Endothelial cell of umbilical vein (primary cell): ENCODE results near the gene NLN. TPM values are rescaled to one million over a fixed set of nuclear protein-coding genes. Genes with fewer than 3 reads are reported as not detected.

Experiments used
- BruUV-seq: library from RNA; stranded (reverse); fragments of 400-500 nt; replicated peaks from 2 replicates; lab custom pipeline; 2021; lab: Mats Ljungman, UMichigan
- CTCF ChIA-PET: fragments of 300-600, 350-600 bp; sonication (Branson Sonifier 250); formaldehyde crosslinking; loops from one replicate; lab custom pipeline; 2021; ENCODE audit warnings: antibody characterized with exemption, inconsistent platforms; lab: Charles Lee
- POLR2A ChIA-PET: fragments of 300-600, 350-600 bp; sonication (Branson Sonifier 250); formaldehyde crosslinking; loops from one replicate; lab custom pipeline; 2021; ENCODE audit warnings: antibody characterized with exemption, inconsistent platforms; lab: Charles Lee
- DNase-seq: peaks from one replicate; pipeline ENCODE4 v3.0.0-alpha.2; 2011; ENCODE audit warnings: low read depth, low spot score
- FAIRE-seq: peaks from 2 replicates; lab custom pipeline; 2011; peaks lifted over from hg19 to GRCh38; lab: Jason Lieb, UNC
- H2AFZ ChIP-seq: 2 replicates; pipeline ENCODE4 v1.6.0; 2012; ENCODE audit warnings: low read depth, low read length, control low read depth, inconsistent platforms
- H3K27ac ChIP-seq: 2 replicates; pipeline ENCODE4 v1.5.1; 2011; ENCODE audit warnings: low read depth, mild to moderate bottlenecking, control low read depth, low read length, moderate library complexity; ENCODE audit not compliant: insufficient read depth
- H3K27me3 ChIP-seq, 2 experiments: 2 replicates each; pipeline versions ENCODE4 v1.6.0 to v1.6.1; 2011; ENCODE audit warnings: low read length in 2 of 2, mixed read lengths in 1 of 2; ENCODE audit not compliant: control insufficient read depth in 2 of 2, insufficient read depth in 2 of 2
- H3K36me3 ChIP-seq, 2 experiments: 2 replicates in 1 of 2; 3 replicates in 1 of 2; pipeline ENCODE4 v1.5.1; 2011; ENCODE audit warnings: low read length in 2 of 2, mild to moderate bottlenecking in 1 of 2, moderate library complexity in 1 of 2; ENCODE audit not compliant: control insufficient read depth in 2 of 2, insufficient read depth in 2 of 2; ENCODE audit errors: extremely low read depth in 1 of 2
- H3K4me1 ChIP-seq: 3 replicates; pipeline ENCODE4 v1.5.1; 2011; ENCODE audit warnings: mild to moderate bottlenecking, low read length; ENCODE audit not compliant: control insufficient read depth, insufficient read depth; ENCODE audit errors: extremely low read depth
- H3K4me2 ChIP-seq: 2 replicates; pipeline ENCODE4 v1.6.1; 2011; ENCODE audit warnings: low read length, control low read depth, mixed read lengths; ENCODE audit not compliant: insufficient read depth
- H3K4me3 ChIP-seq, 3 experiments: fragments of 200-600 bp in 1 of 3; sonication (generic), shearing (Covaris generic) in 1 of 3; replicated peaks in 1 of 3; 2 replicates each; pipeline ENCODE4 v1.5.1; 2011 to 2016; ENCODE audit warnings: control low read depth in 3 of 3, low read length in 3 of 3, mild to moderate bottlenecking in 2 of 3, inconsistent platforms in 1 of 3, low read depth in 1 of 3, moderate library complexity in 1 of 3; ENCODE audit not compliant: insufficient read depth in 1 of 3
- H3K79me2 ChIP-seq: 2 replicates; pipeline ENCODE4 v1.6.0; 2012; ENCODE audit warnings: low read length, inconsistent platforms; ENCODE audit not compliant: control insufficient read depth, insufficient read depth
- H3K9ac ChIP-seq: replicated peaks from 2 replicates; pipeline ENCODE3; 2011; ENCODE audit warnings: low read length, control low read depth; ENCODE audit not compliant: insufficient read depth; ENCODE audit errors: extremely low read depth
- H3K9me1 ChIP-seq: replicated peaks from 3 replicates; pipeline ENCODE4 v1.6.0; 2011; ENCODE audit warnings: mild to moderate bottlenecking, low read length; ENCODE audit not compliant: control insufficient read depth, insufficient read depth; ENCODE audit errors: extremely low read depth
- H3K9me3 ChIP-seq: replicated peaks from 2 replicates; pipeline ENCODE4 v1.5.1; 2012; ENCODE audit warnings: low read length, inconsistent platforms; ENCODE audit not compliant: control insufficient read depth, insufficient read depth
- H4K20me1 ChIP-seq: replicated peaks from 2 replicates; pipeline ENCODE3; 2011; ENCODE audit warnings: mild to moderate bottlenecking, low read length; ENCODE audit not compliant: control insufficient read depth, insufficient read depth; ENCODE audit errors: extremely low read depth
- CTCF ChIP-seq, 2 donors: IDR thresholded peaks; 1 replicate in 1 of 2; 2 replicates in 1 of 2; pipeline ENCODE4 v1.5.1; 2011; ENCODE audit warnings: low read length in 2 of 2, mild to moderate bottlenecking in 2 of 2, moderate library complexity in 2 of 2, control low read depth in 1 of 2, inconsistent platforms in 1 of 2, low read depth in 1 of 2; ENCODE audit not compliant: insufficient read depth in 1 of 2; ENCODE audit errors: extremely low read depth in 1 of 2
- EZH2 ChIP-seq: IDR thresholded peaks from 2 replicates; pipeline ENCODE4 v1.6.1; 2012; ENCODE audit warnings: borderline replicate concordance, low read depth, mild to moderate bottlenecking, moderate library complexity, low read length, inconsistent platforms; ENCODE audit not compliant: severe bottlenecking
- FOS ChIP-seq: IDR thresholded peaks from 2 replicates; pipeline ENCODE4 v1.6.1; 2011; ENCODE audit warnings: mild to moderate bottlenecking, low read length, moderate library complexity, borderline replicate concordance; ENCODE audit not compliant: insufficient read depth
- GATA2 ChIP-seq: IDR thresholded peaks from 2 replicates; pipeline ENCODE4 v1.7.0; 2011; ENCODE audit warnings: low read depth, mild to moderate bottlenecking, moderate library complexity, mixed read lengths, low read length; ENCODE audit not compliant: insufficient read length, insufficient read depth
- JUN ChIP-seq: IDR thresholded peaks from 2 replicates; pipeline ENCODE4 v1.6.1; 2011; ENCODE audit warnings: borderline replicate concordance, low read depth; ENCODE audit not compliant: insufficient read length, insufficient read depth
- MAX ChIP-seq: IDR thresholded peaks from 2 replicates; pipeline ENCODE4 v1.6.1; 2011; ENCODE audit not compliant: insufficient read depth, insufficient read length
- MYC ChIP-seq: IDR thresholded peaks from one replicate; pipeline ENCODE4 v1.6.1; 2011; ENCODE audit warnings: mild to moderate bottlenecking, low read depth, low read length
- POLR2A ChIP-seq: IDR thresholded peaks from 2 replicates; pipeline ENCODE4 v1.6.1; 2012; ENCODE audit warnings: low read depth, mild to moderate bottlenecking, control low read depth, low read length
- POLR2AphosphoS5 ChIP-seq: IDR thresholded peaks from 2 replicates; pipeline ENCODE4 v1.6.1; 2012; ENCODE audit warnings: low read depth, mild to moderate bottlenecking, control low read depth, low read length, moderate library complexity; ENCODE audit not compliant: insufficient read depth
- dilution Hi-C: fragments of 300-500 bp; cut with MboI; formaldehyde crosslinking; loops from one replicate; pipeline ENCODE4 v1.15.0; 2019; ENCODE audit warnings: low sequenced_read_pairs; ENCODE audit not compliant: extremely low pct_ligation_motif_present
- intact Hi-C: fragments of 100-400 bp; cut with micrococcal nuclease; formaldehyde crosslinking; loops from one replicate; pipeline ENCODE4 v1.10.0; 2022
- polyA plus RNA-seq, 4 experiments: library from polyadenylated mRNA; depleted of rRNA in 3 of 4; stranded (reverse) in 3 of 4; unstranded in 1 of 4; fragments of >200 nt; gene quantifications; 2 replicates each; pipeline versions ENCODE4 v1.2.1 to v1.2.3, GENCODE V29; 2011 to 2012; ENCODE audit warnings: missing spikeins in 1 of 4
- total RNA-seq: library from RNA; stranded (reverse); gene quantifications from 2 replicates; pipeline ENCODE4 v1.2.3, GENCODE V29; 2021

The NLN gene
- total and polyA plus RNA-seq, 2 donors (not counting 3 experiments of a cell fraction or from before 2014, with no cell fraction given), result 14.2 to 63.3 TPM

- TF ChIP-seq JUN (no peak), MYC (no peak), POLR2A (no peak)
- no peak overlapping the region for H3K27ac ChIP-seq
- H3K4me3 ChIP-seq, result no peak overlapping the region
- no TSS peak for BruUV-seq
- no peaks in the 10 kb centered on the region for H3K4me1 ChIP-seq
- POLR2A ChIA-PET, result no interaction called here
- CTCF ChIA-PET, result interaction anchor here (1.0 to 1.4 kb wide), 2 partner anchors 8 to 557 kb away, joined by 3 to 4 read pairs; no protein-coding TSS in a partner anchor
- no peaks in the 10 kb centered on the region for H3K9me1 ChIP-seq
- no peak for DNase-seq
- FAIRE-seq, result no peak
- H3K27me3 ChIP-seq, result no peaks in the 10 kb centered on the region
- intact Hi-C loops, result loop anchor here (10.0 kb wide), 1 partner anchor 325 kb away; no protein-coding TSS in a partner anchor
- dilution Hi-C loops, result no loop called here
- H3K9me3 ChIP-seq, result no peaks in the 10 kb centered on the region
- H2AFZ ChIP-seq, result no peak overlapping the region
- H4K20me1 ChIP-seq, result no peaks in the 10 kb centered on the region
- H3K79me2 ChIP-seq, result peaks cover 20% of the 10 kb centered on the region
- no peak overlapping the region for H3K9ac ChIP-seq
- no peaks in the 10 kb centered on the region for H3K36me3 ChIP-seq
- H3K4me2 ChIP-seq, result no peak overlapping the region
Measured at GRCh38 chr5:65749956-65750355, 28.0 kb downstream of the NLN start.

GRCh38 chr5:65750938-65751337, 28.9 kb downstream of the NLN start:
- CTCF ChIA-PET, result no interaction called here
- dilution Hi-C loops, result no loop called here

More at GRCh38 chr5:65750938-65751337, 28.9 kb downstream of the NLN start:
- DNase-seq (no peak), FAIRE-seq (no peak)
- no peaks in the 10 kb centered on the region for H4K20me1 ChIP-seq
- no peak overlapping the region for H3K27ac ChIP-seq
- H3K9me1 ChIP-seq, result no peaks in the 10 kb centered on the region
- BruUV-seq, result no TSS peak
- no peaks in the 10 kb centered on the region for H3K27me3 ChIP-seq
- no peaks in the 10 kb centered on the region for H3K9me3 ChIP-seq
- POLR2A ChIA-PET, result no interaction called here
- no peak overlapping the region for H2AFZ ChIP-seq
- peaks cover 18% of the 10 kb centered on the region for H3K79me2 ChIP-seq
- no peak overlapping the region for H3K4me2 ChIP-seq
- no peak overlapping the region for H3K9ac ChIP-seq
- H3K4me3 ChIP-seq, result no peak overlapping the region
- no peaks in the 10 kb centered on the region for H3K4me1 ChIP-seq
- TF ChIP-seq POLR2A, result no peak
- no peak for TF ChIP-seq CTCF (IDR thresholded peaks at IDR 0.05; ENCODE audit: extremely low read depth in 1 of 2, insufficient read depth in 1 of 2, low read depth in 1 of 2, low read length in 2 of 2)
- no peak for TF ChIP-seq GATA2
- no peak for TF ChIP-seq JUN
- no peak for TF ChIP-seq EZH2
- no peak for TF ChIP-seq POLR2AphosphoS5
- TF ChIP-seq MAX, result no peak
- no peak for TF ChIP-seq MYC
- TF ChIP-seq FOS, result no peak
- no peaks in the 10 kb centered on the region for H3K36me3 ChIP-seq
- intact Hi-C loops, result no loop called here
